Skeletal muscle tissue (tissue), 4 donors: ENCODE measurements around the gene FBXO11. TPM values are rescaled to one million over a fixed set of nuclear protein-coding genes. Genes with fewer than 3 reads are reported as not detected.
A peak's percentile ranks its signal among the peaks of the same experiment; 100 is the strongest.
"Not testable (repeated sequence)": the region's sequence is repeated elsewhere in the genome, so short reads cannot be mapped to it uniquely, and the experiment has no call there.

Experiments
- H3K27ac ChIP-seq: one replicate; pipeline ENCODE4 v1.7.0; 2013; ENCODE audit warnings: mild to moderate bottlenecking, low read depth, low read length, inconsistent platforms
- H3K27me3 ChIP-seq, 3 donors: one replicate each; pipeline ENCODE4 v1.7.0; 2013; ENCODE audit warnings: low read length in 3 of 3; ENCODE audit not compliant: control insufficient read depth in 3 of 3, insufficient read depth in 3 of 3
- H3K36me3 ChIP-seq, 3 donors: one replicate each; pipeline ENCODE4 v1.7.0; 2013; ENCODE audit warnings: low read length in 3 of 3; ENCODE audit not compliant: control insufficient read depth in 3 of 3, insufficient read depth in 3 of 3
- H3K4me1 ChIP-seq, 3 donors: one replicate each; pipeline ENCODE4 v1.7.0; 2013; ENCODE audit warnings: low read length in 3 of 3, mild to moderate bottlenecking in 3 of 3; ENCODE audit not compliant: control insufficient read depth in 3 of 3, insufficient read depth in 3 of 3
- H3K4me3 ChIP-seq, 3 donors: one replicate each; pipeline ENCODE4 v1.7.0; 2013; ENCODE audit warnings: low read length in 3 of 3
- H3K9ac ChIP-seq, 3 donors: one replicate each; pipeline ENCODE4 v1.7.0; 2013; ENCODE audit warnings: low read length in 3 of 3, mild to moderate bottlenecking in 3 of 3, moderate library complexity in 2 of 3, low read depth in 1 of 3
- H3K9me3 ChIP-seq, 3 donors: one replicate each; pipeline ENCODE4 v1.7.0; 2013; ENCODE audit warnings: low read length in 3 of 3; ENCODE audit not compliant: control insufficient read depth in 3 of 3
- total RNA-seq: library from RNA; depleted of rRNA; stranded (reverse); fragments of >200 nt; gene quantifications from one replicate; pipeline ENCODE4 v1.2.3, GENCODE V29; 2014
- donor health status: Osteomylitis.

The FBXO11 gene
- total RNA-seq, 1 donor from 2014 or later, result 74.1 TPM

- Histone ChIP-seq H3K4me1 (no peaks in the 10 kb centered on the region), H3K27me3 (no peaks in the 10 kb centered on the region), H3K9me3 (no peaks in the 10 kb centered on the region), H3K27ac (no peak overlapping the region), H3K36me3 (no peaks in the 10 kb centered on the region), H3K4me3 (no peak overlapping the region), H3K9ac (no peak overlapping the region)
Measured at GRCh38 chr2:47916412-47916811, 10.1 kb upstream of the FBXO11 start.

DNA sequence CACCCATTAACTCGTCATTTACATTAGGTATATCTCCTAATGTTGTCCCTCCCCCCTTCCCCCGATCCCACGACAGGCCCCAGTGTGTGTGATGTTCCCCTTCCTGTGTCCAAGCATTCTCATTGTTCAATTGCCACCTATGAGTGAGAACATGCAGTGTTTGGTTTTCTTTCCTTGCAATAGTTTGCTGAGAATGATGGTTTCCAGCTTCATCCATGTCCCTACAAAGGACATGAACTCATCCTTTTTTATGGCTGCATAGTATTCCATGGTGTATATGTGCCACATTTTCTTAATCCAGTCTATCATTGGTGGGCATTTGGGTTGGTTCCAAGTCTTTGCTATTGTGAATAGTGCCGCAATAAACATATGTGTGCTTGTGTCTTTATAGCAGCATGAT is 4.4 kb upstream of the FBXO11 start:
- not testable (repeated sequence) for H3K4me1 ChIP-seq, H3K27me3 ChIP-seq, H3K4me3 ChIP-seq, H3K27ac ChIP-seq, H3K9me3 ChIP-seq, H3K9ac ChIP-seq, H3K36me3 ChIP-seq

DNA sequence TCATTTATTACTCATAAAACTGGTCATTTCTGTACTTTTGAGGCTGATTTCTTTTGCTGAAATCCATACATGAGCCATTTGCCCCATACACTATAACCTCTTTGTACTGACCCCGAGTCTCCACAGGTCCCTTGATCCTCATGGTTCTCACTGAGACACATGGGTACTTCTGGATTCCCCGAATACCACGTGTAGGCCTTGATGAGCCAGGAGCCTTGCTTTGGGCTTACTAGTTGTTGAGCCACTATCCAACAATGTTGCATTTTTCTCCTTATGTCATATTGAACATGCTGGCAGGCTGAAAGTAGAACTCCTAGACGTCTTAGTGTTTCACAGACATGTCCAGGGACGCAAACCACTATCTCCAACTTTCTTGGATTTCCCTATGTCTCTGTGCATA is 2.4 kb upstream of the FBXO11 start:
- Histone ChIP-seq H3K27me3 (no peaks in the 10 kb centered on the region), H3K4me1 (peaks cover 0 to 9% (median 0%) of the 10 kb centered on the region in 3 donors)

GRCh38 chr2:47907039-47907781 is 912 bp upstream of the FBXO11 start:
- peaks cover 0 to 2% (median 0%) of the 10 kb centered on the region in 3 donors for H3K36me3 ChIP-seq
- H3K27ac ChIP-seq, result peak overlapping the region; percentile 97
- H3K9me3 ChIP-seq, result no peaks in the 10 kb centered on the region
- no peaks in the 10 kb centered on the region for H3K27me3 ChIP-seq
- H3K4me1 ChIP-seq, result peaks cover 0 to 9% (median 3%) of the 10 kb centered on the region in 3 donors
- H3K9ac ChIP-seq, result peak overlapping the region; percentile 73 to 96 (median 90)
- peak overlapping the region; percentile 73 to 89 (median 88) for H3K4me3 ChIP-seq

More for the DNA sequence above, 2.4 kb upstream of the FBXO11 start:
- Histone ChIP-seq H3K36me3 (peaks cover 0 to 2% (median 0%) of the 10 kb centered on the region in 3 donors), H3K4me3 (no peak overlapping the region), H3K9me3 (no peaks in the 10 kb centered on the region), H3K9ac (no peak overlapping the region), H3K27ac (no peak overlapping the region)

- Histone ChIP-seq H3K36me3 (peaks cover 0 to 2% (median 0%) of the 10 kb centered on the region in 3 donors), H3K9me3 (no peaks in the 10 kb centered on the region), H3K9ac (peak overlapping the region; percentile 82 to 99 (median 96)), H3K4me1 (peaks cover 0 to 9% (median 3%) of the 10 kb centered on the region in 3 donors), H3K27ac (peak overlapping the region; percentile 97), H3K27me3 (no peaks in the 10 kb centered on the region), H3K4me3 (peak overlapping the region; percentile 57 to 90 (median 89))
Measured at GRCh38 chr2:47905386-47906156, 727 bp downstream of the FBXO11 start.

- Histone ChIP-seq H3K4me1 (peaks cover 4 to 16% (median 6%) of the 10 kb centered on the region in 3 donors), H3K4me3 (peak overlapping the region; percentile 89 to 90 (median 90)), H3K9ac (peak overlapping the region; percentile 95 to 99 (median 96)), H3K27me3 (no peaks in the 10 kb centered on the region), H3K9me3 (no peaks in the 10 kb centered on the region), H3K36me3 (peaks cover 0 to 2% (median 0%) of the 10 kb centered on the region in 3 donors), H3K27ac (peak overlapping the region; percentile 96)
Measured at GRCh38 chr2:47903781-47904490, 2.4 kb downstream of the FBXO11 start.

DNA sequence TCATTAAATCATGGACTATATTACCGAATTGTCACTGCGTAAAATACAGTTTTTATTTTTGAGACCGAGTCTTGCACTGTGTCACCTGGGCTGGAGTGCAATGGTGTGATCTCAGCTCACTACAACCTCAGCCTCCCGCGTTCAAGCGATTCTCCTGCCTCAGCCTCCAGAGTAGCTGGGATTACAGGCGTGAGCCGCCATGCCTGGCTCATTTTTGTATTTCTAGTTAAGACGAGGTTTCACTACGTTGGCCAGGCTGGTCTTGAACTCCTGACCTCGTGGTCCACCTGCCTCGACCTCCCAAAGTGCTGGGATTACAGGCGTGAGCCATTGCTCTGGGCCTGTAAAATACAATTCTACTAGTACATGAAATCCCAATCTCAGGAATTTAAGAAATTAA is 4.4 kb downstream of the FBXO11 start:
- H3K9me3 ChIP-seq, H3K9ac ChIP-seq, H3K27ac ChIP-seq, H3K36me3 ChIP-seq, H3K4me3 ChIP-seq, H3K27me3 ChIP-seq: not testable (repeated sequence)
- peaks cover 4 to 16% (median 6%) of the 10 kb centered on the region in 3 donors for H3K4me1 ChIP-seq

- Histone ChIP-seq H3K9ac (no peak overlapping the region), H3K4me3 (no peak overlapping the region), H3K36me3 (peaks cover 0 to 2% (median 0%) of the 10 kb centered on the region in 3 donors), H3K9me3 (no peaks in the 10 kb centered on the region), H3K4me1 (peaks cover 4 to 16% (median 8%) of the 10 kb centered on the region in 3 donors), H3K27me3 (no peaks in the 10 kb centered on the region), H3K27ac (no peak overlapping the region)
Measured at GRCh38 chr2:47900857-47901256, 5.4 kb downstream of the FBXO11 start.

GRCh38 chr2:47899915-47900816 is 6.1 kb downstream of the FBXO11 start:
- Histone ChIP-seq H3K27me3 (no peaks in the 10 kb centered on the region), H3K4me1 (peaks cover 8 to 16% (median 9%) of the 10 kb centered on the region in 3 donors), H3K4me3 (no peak overlapping the region), H3K9me3 (no peaks in the 10 kb centered on the region), H3K36me3 (peaks cover 0 to 2% (median 0%) of the 10 kb centered on the region in 3 donors), H3K9ac (no peak overlapping the region), H3K27ac (no peak overlapping the region)
